Keratinocyte (primary cell): ENCODE measurements around the gene MBNL2. TPM values are rescaled to one million over a fixed set of nuclear protein-coding genes. Genes with fewer than 3 reads are reported as not detected.

Experiments
- DNase-seq: peaks from one replicate; pipeline ENCODE4 v3.0.0-alpha.2; 2011; ENCODE audit warnings: low read depth, missing footprints, low spot score
- FAIRE-seq: peaks from 2 replicates; lab custom pipeline; 2011; peaks lifted over from hg19 to GRCh38; lab: Jason Lieb, UNC
- H2AFZ ChIP-seq: 2 replicates; pipeline ENCODE4 v1.6.0; 2012; ENCODE audit warnings: low read length, control low read depth, inconsistent platforms; ENCODE audit not compliant: control insufficient read depth
- H3K27ac ChIP-seq: 2 replicates; pipeline ENCODE4 v1.5.1; 2011; ENCODE audit warnings: low read length; ENCODE audit not compliant: control insufficient read depth, insufficient read depth
- H3K27me3 ChIP-seq: 3 replicates; pipeline ENCODE4 v1.6.0; 2011; ENCODE audit warnings: low read length; ENCODE audit not compliant: control insufficient read depth, insufficient read depth; ENCODE audit errors: extremely low read depth
- H3K36me3 ChIP-seq, 2 experiments: 2 replicates in 1 of 2; 3 replicates in 1 of 2; pipeline ENCODE4 v1.5.1; 2011; ENCODE audit warnings: low read length in 2 of 2, mild to moderate bottlenecking in 1 of 2; ENCODE audit not compliant: control insufficient read depth in 2 of 2, insufficient read depth in 2 of 2; ENCODE audit errors: extremely low read depth in 1 of 2
- H3K4me1 ChIP-seq: 3 replicates; pipeline ENCODE4 v1.5.1; 2011; ENCODE audit warnings: low read length; ENCODE audit not compliant: control insufficient read depth, insufficient read depth; ENCODE audit errors: extremely low read depth
- H3K4me2 ChIP-seq: 3 replicates; pipeline ENCODE4 v1.6.0; 2011; ENCODE audit warnings: low read depth, low read length; ENCODE audit not compliant: control insufficient read depth, insufficient read depth; ENCODE audit errors: extremely low read depth
- H3K4me3 ChIP-seq, 3 experiments: fragments of 200-600 bp in 1 of 3; sonication (generic) in 1 of 3; 2 replicates in 2 of 3; 3 replicates in 1 of 3; pipeline ENCODE4 v1.5.1; 2011 to 2016; ENCODE audit warnings: low read length in 3 of 3, mild to moderate bottlenecking in 3 of 3, control low read depth in 2 of 3, inconsistent platforms in 1 of 3, low read depth in 1 of 3, mixed read lengths in 1 of 3, mixed run types in 1 of 3, moderate library complexity in 1 of 3; ENCODE audit not compliant: control insufficient read depth in 2 of 3, insufficient read depth in 2 of 3; ENCODE audit errors: extremely low read depth in 1 of 3
- H3K79me2 ChIP-seq: 2 replicates; pipeline ENCODE4 v1.6.0; 2012; ENCODE audit warnings: low read length; ENCODE audit not compliant: control insufficient read depth, insufficient read depth
- H3K9ac ChIP-seq: 3 replicates; pipeline ENCODE4 v1.6.0; 2011; ENCODE audit warnings: low read length; ENCODE audit not compliant: control insufficient read depth, insufficient read depth; ENCODE audit errors: extremely low read depth
- H3K9me1 ChIP-seq: 3 replicates; pipeline ENCODE4 v1.6.0; 2011; ENCODE audit warnings: low read length; ENCODE audit not compliant: control insufficient read depth, insufficient read depth; ENCODE audit errors: extremely low read depth
- H3K9me3 ChIP-seq: 2 replicates; pipeline ENCODE4 v1.5.1; 2012; ENCODE audit warnings: low read depth, low read length; ENCODE audit not compliant: control insufficient read depth
- H4K20me1 ChIP-seq: 3 replicates; pipeline ENCODE4 v1.6.0; 2011; ENCODE audit warnings: low read length; ENCODE audit not compliant: control insufficient read depth, insufficient read depth; ENCODE audit errors: extremely low read depth
- EZH2 ChIP-seq: IDR thresholded peaks from one replicate; pipeline ENCODE4 v1.6.1; 2012; ENCODE audit warnings: inconsistent platforms, mild to moderate bottlenecking, low read length, moderate library complexity
- dilution Hi-C: fragments of 300-500 bp; cut with MboI; formaldehyde crosslinking; loops from one replicate; pipeline ENCODE4 v1.7.0; 2020; ENCODE audit warnings: low sequenced_read_pairs; ENCODE audit not compliant: extremely low pct_ligation_motif_present
- polyA plus RNA-seq, 5 experiments: library from polyadenylated mRNA; depleted of rRNA in 3 of 5; stranded (reverse) in 3 of 5; stranded (forward) in 1 of 5; unstranded in 1 of 5; fragments of >200 nt; gene quantifications; 1 replicate in 1 of 5; 2 replicates in 3 of 5; 3 replicates in 1 of 5; pipeline versions ENCODE4 v1.2.1 to v1.2.3, GENCODE V29; 2011 to 2012; ENCODE audit warnings: missing spikeins in 2 of 5, low read depth in 1 of 5, low replicate concordance in 1 of 5
- TF ChIP-seq, protein P1 (sequence below), 3 experiments: IDR thresholded peaks in 1 of 3; conservative IDR thresholded peaks in 1 of 3; optimal IDR thresholded peaks in 1 of 3; 2 replicates in 2 of 3; 3 replicates in 1 of 3; pipeline versions ENCODE3 to v1.5.1; 2011; ENCODE audit warnings: low read length in 3 of 3, mild to moderate bottlenecking in 3 of 3, moderate library complexity in 2 of 3, control low read depth in 1 of 3, inconsistent platforms in 1 of 3; ENCODE audit not compliant: insufficient read depth in 2 of 3; ENCODE audit errors: extremely low read depth in 1 of 3

The MBNL2 gene
- polyA plus RNA-seq, 1 donor (not counting 4 experiments of a cell fraction or from before 2014, with no cell fraction given), result 28.4 TPM

DNA sequence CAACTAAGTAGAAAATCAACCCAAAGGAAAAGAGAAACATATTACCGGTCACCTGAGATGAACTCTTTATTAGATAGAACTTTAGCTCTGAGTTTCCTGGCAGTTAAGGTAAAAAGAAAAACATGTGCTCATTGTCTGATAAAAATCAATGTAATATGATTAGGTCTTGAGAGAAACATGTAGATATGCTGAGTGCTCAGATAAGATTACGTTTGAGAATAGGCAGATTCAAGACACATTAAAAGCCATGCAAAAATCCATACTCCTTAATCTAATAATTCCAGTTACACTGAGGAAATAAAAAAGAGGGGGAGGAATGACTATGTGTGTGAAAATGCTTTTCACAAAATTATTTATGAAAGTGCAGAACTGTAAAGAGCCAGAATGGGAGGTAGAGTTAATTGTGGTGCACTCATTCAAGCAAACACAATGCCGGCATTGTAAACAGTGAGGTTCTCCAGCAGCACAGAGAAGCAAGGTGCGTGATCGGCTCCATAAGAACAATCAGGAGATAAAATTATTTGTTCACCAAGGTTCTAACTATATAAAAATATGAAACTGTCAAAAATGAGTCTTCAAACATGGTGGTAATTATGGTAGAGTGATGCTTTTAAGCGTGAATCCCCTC, 88.8 kb downstream of the MBNL2 start:
- no peak overlapping the region for H3K9ac ChIP-seq
- H3K4me1 ChIP-seq, result peaks cover 24% of the 10 kb centered on the region
- no peak overlapping the region for H3K4me3 ChIP-seq
- dilution Hi-C loops, result no loop called here
- TF ChIP-seq EZH2, result no peak
- TF ChIP-seq, protein P1, sequence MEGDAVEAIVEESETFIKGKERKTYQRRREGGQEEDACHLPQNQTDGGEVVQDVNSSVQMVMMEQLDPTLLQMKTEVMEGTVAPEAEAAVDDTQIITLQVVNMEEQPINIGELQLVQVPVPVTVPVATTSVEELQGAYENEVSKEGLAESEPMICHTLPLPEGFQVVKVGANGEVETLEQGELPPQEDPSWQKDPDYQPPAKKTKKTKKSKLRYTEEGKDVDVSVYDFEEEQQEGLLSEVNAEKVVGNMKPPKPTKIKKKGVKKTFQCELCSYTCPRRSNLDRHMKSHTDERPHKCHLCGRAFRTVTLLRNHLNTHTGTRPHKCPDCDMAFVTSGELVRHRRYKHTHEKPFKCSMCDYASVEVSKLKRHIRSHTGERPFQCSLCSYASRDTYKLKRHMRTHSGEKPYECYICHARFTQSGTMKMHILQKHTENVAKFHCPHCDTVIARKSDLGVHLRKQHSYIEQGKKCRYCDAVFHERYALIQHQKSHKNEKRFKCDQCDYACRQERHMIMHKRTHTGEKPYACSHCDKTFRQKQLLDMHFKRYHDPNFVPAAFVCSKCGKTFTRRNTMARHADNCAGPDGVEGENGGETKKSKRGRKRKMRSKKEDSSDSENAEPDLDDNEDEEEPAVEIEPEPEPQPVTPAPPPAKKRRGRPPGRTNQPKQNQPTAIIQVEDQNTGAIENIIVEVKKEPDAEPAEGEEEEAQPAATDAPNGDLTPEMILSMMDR (optimal IDR thresholded peaks at IDR 0.05 in 1 of 3, IDR thresholded peaks at IDR 0.05 in 1 of 3, conservative IDR thresholded peaks at IDR 0.05 in 1 of 3; ENCODE audit: extremely low read depth in 1 of 3, insufficient read depth in 2 of 3, low read length in 3 of 3), result no peak
- peaks cover 3% of the 10 kb centered on the region for H3K79me2 ChIP-seq
- no peak overlapping the region for H3K27ac ChIP-seq
- H2AFZ ChIP-seq, result no peak overlapping the region
- peaks cover 0 to 1% of the 10 kb centered on the region in 2 experiments for H3K36me3 ChIP-seq
- H3K9me1 ChIP-seq, result peaks cover 3% of the 10 kb centered on the region
- FAIRE-seq, result no peak
- H3K9me3 ChIP-seq, result no peaks in the 10 kb centered on the region
- H4K20me1 ChIP-seq, result no peaks in the 10 kb centered on the region
- H3K27me3 ChIP-seq, result no peaks in the 10 kb centered on the region
- no peak for DNase-seq
- H3K4me2 ChIP-seq, result no peak overlapping the region

DNA sequence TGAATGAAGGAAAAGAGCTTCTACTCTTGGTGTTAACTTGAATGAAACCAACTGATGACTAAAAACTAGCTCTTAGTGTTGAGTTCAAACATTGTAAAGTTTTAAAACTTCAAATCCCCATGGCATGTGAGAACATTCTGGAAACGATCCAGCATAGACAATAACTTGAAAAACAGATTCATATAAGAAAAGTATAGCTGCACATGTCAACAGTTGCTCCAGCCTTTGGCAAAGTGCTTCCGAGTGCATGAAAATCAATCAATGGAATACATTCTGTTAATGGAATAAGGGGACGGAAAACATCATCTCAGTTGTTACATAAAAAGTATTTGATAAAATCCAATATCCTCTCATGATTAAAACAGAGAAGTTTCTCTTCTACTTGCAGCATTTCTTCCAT, 89.8 kb downstream of the MBNL2 start:
- H3K4me1 ChIP-seq, result peaks cover 14% of the 10 kb centered on the region
- H3K36me3 ChIP-seq, result peaks cover 0 to 1% of the 10 kb centered on the region in 2 experiments
- H3K9me3 ChIP-seq, result no peaks in the 10 kb centered on the region
- H3K9ac ChIP-seq, result no peak overlapping the region
- peaks cover 3% of the 10 kb centered on the region for H3K79me2 ChIP-seq
- peaks cover 3% of the 10 kb centered on the region for H3K9me1 ChIP-seq
- TF ChIP-seq, protein P1 (optimal IDR thresholded peaks at IDR 0.05 in 1 of 3, IDR thresholded peaks at IDR 0.05 in 1 of 3, conservative IDR thresholded peaks at IDR 0.05 in 1 of 3; ENCODE audit: extremely low read depth in 1 of 3, insufficient read depth in 2 of 3, low read length in 3 of 3), result no peak
- TF ChIP-seq EZH2, result no peak
- DNase-seq (no peak), FAIRE-seq (no peak)
- no peaks in the 10 kb centered on the region for H3K27me3 ChIP-seq
- dilution Hi-C loops, result no loop called here
- H2AFZ ChIP-seq, result no peak overlapping the region
- H3K4me2 ChIP-seq, result no peak overlapping the region
- no peak overlapping the region for H3K27ac ChIP-seq
- H3K4me3 ChIP-seq, result no peak overlapping the region
- H4K20me1 ChIP-seq, result no peaks in the 10 kb centered on the region
